Mesenteric fat pad (tissue), 1 donor: ENCODE measurements around the gene SBNO1. TPM values are rescaled to one million over a fixed set of nuclear protein-coding genes. Genes with fewer than 3 reads are reported as not detected.
"Not testable (repeated sequence)": the region's sequence is repeated elsewhere in the genome, so short reads cannot be mapped to it uniquely, and the experiment has no call there.

Experiments used
- DNase-seq: peaks from one replicate; pipeline ENCODE4 v3.0.0-alpha.2; 2020; ENCODE audit warnings: low spot score
- total RNA-seq: library from RNA; stranded (reverse); fragmentation: NEBNext Ultra II Directional; extraction: Animal tissue kit (Norgen Biotek cat#: 25700); gene quantifications from one replicate; pipeline ENCODE4 v1.2.1, GENCODE V29; 2021
- donor health status: DM: yes; HTN: yes; CAD: no.

Gene SBNO1
- total RNA-seq, 1 donor from 2014 or later, result 28.5 TPM

GRCh38 chr12:123250471-123251383 lies 113.9 kb downstream of the SBNO1 start:
- no peak for DNase-seq

GRCh38 chr12:123248996-123249741 lies 115.5 kb downstream of the SBNO1 start:
- not testable (repeated sequence) for DNase-seq

- not testable (repeated sequence) for DNase-seq
These were observed 116.5 kb downstream of the SBNO1 start for GRCh38 chr12:123248129-123248528.

GRCh38 chr12:123245678-123246077 lies 119.0 kb downstream of the SBNO1 start:
- no peak for DNase-seq

GRCh38 chr12:123243671-123244262 lies 120.9 kb downstream of the SBNO1 start:
- DNase-seq, result no peak

- no peak for DNase-seq
These were observed 122.3 kb downstream of the SBNO1 start for GRCh38 chr12:123242116-123242904.

Other genes with a start within 250 kb of the SBNO1 start
- gene PITPNM2, start 213.8 kb downstream of the SBNO1 start, total RNA-seq, result 23.1 TPM
- 12.8 TPM for gene MPHOSPH9, start 131.7 kb downstream of the SBNO1 start, total RNA-seq
- 5.4 TPM for gene MTRFR, start 131.4 kb downstream of the SBNO1 start, total RNA-seq
- gene CDK2AP1, start 93.0 kb downstream of the SBNO1 start, total RNA-seq, result 105 TPM
- 39.9 TPM for gene KMT5A, start 19.3 kb upstream of the SBNO1 start, total RNA-seq
- 10.4 TPM for gene RILPL2, start 71.8 kb upstream of the SBNO1 start, total RNA-seq
- 18.3 TPM for gene SNRNP35, start 93.3 kb upstream of the SBNO1 start, total RNA-seq
- gene RILPL1, start 168.9 kb upstream of the SBNO1 start, total RNA-seq, result 17.9 TPM
- gene TMED2, start 219.7 kb upstream of the SBNO1 start, total RNA-seq, result 241 TPM
- 20.1 TPM for gene DDX55, start 237.3 kb upstream of the SBNO1 start, total RNA-seq